Right renal pelvis (tissue), 4 donors: Measurements from ENCODE around the gene GPR148. TPM values are rescaled to one million over a fixed set of nuclear protein-coding genes. Genes with fewer than 3 reads are reported as not detected.

Source experiments
- DNase-seq, 4 donors: peaks; one replicate each; pipeline ENCODE4 v3.0.0-alpha.2; 2013; ENCODE audit warnings: low read depth in 4 of 4, low spot score in 3 of 4, missing footprints in 1 of 4
- polyA plus RNA-seq, 4 donors: library from polyadenylated mRNA; unstranded; fragments of 120-200 nt; gene quantifications; one replicate each; pipeline ENCODE4 v1.2.1, GENCODE V29; 2013; ENCODE audit not compliant: insufficient read length in 4 of 4

Gene GPR148
- polyA plus RNA-seq, 4 donors = not detected

GRCh38 chr2:130767408-130767775 is 38.5 kb downstream of the GPR148 start:
- DNase-seq = no peak

- DNase-seq = no peak
Observed at GRCh38 chr2:130768191-130768855, 39.5 kb downstream of the GPR148 start.

- no peak for DNase-seq
Observed at GRCh38 chr2:130769343-130769907, 40.6 kb downstream of the GPR148 start.

GRCh38 chr2:130776550-130776949 is 47.7 kb downstream of the GPR148 start:
- no peak for DNase-seq

GRCh38 chr2:130778781-130779180 is 49.9 kb downstream of the GPR148 start:
- DNase-seq = no peak

Other genes starting within 250 kb of the GPR148 start
- gene POTEI, start 219.7 kb upstream of the GPR148 start, polyA plus RNA-seq = under 1 TPM in 3 of 4 donors, not detected in 1; 0.04 to 0.10 (median 0.06) TPM
- not detected for gene CFC1B, start 207.8 kb upstream of the GPR148 start, polyA plus RNA-seq
- gene CFC1, start 129.5 kb upstream of the GPR148 start, polyA plus RNA-seq = under 1 TPM in 1 of 4 donors, not detected in 3; 0.21 TPM
- gene POTEJ, start 117.6 kb upstream of the GPR148 start, polyA plus RNA-seq = under 1 TPM in 3 of 4 donors, not detected in 1; 0.08 to 0.12 (median 0.10) TPM
- gene AMER3, start 26.5 kb downstream of the GPR148 start, polyA plus RNA-seq = under 1 TPM in 3 of 4 donors, not detected in 1; 0.03 to 0.12 (median 0.11) TPM
- 1 to 10 TPM; 6.1 to 8.0 (median 7.2) TPM for gene ARHGEF4, start 107.8 kb downstream of the GPR148 start, polyA plus RNA-seq